ENCODE measurements around the gene GSK3B. TPM values are rescaled to one million over a fixed set of nuclear protein-coding genes. Genes with fewer than 3 reads are reported as not detected.

GSK3B gene
- total and polyA plus RNA-seq, 2 donors (not counting 1 experiment from before 2014, with no cell fraction given), result 37.3 to 44.8 TPM

- H3K36me3 ChIP-seq (ENCODE audit: control insufficient read depth, insufficient read depth, low read length), result peaks cover 3% of the 10 kb centered on the region
- no peaks in the 10 kb centered on the region for H3K79me2 ChIP-seq (ENCODE audit: control insufficient read depth, insufficient read depth, low read length)
- H2AFZ ChIP-seq (ENCODE audit: low read length), result no peak overlapping the region
- H3K9me3 ChIP-seq (ENCODE audit: control insufficient read depth, insufficient read depth, low read depth, low read length), result no peaks in the 10 kb centered on the region
- no peak overlapping the region for H3K4me3 ChIP-seq (replicated peaks in 1 of 4; ENCODE audit: control extremely low read depth in 1 of 4, insufficient read depth in 1 of 4, low read depth in 3 of 4, low read length in 4 of 4)
- H3K4me2 ChIP-seq (ENCODE audit: extremely low read depth, insufficient read depth, low read length), result no peak overlapping the region
- H3K4me1 ChIP-seq (ENCODE audit: control insufficient read depth, extremely low read depth, insufficient read depth, low read length), result no peaks in the 10 kb centered on the region
- no peak for TF ChIP-seq CTCF (conservative IDR thresholded peaks at IDR 0.05 in 1 of 2, IDR thresholded peaks at IDR 0.05 in 1 of 2; ENCODE audit: low read depth in 1 of 2, low read length in 2 of 2)
- TF ChIP-seq EZH2 (IDR thresholded peaks at IDR 0.05; ENCODE audit: low read length, missing control alignments), result no peak
- no peaks in the 10 kb centered on the region for H4K20me1 ChIP-seq (ENCODE audit: control insufficient read depth, extremely low read depth, insufficient read depth, low read length)
- H3K27me3 ChIP-seq (ENCODE audit: control insufficient read depth, insufficient read depth, low read length), result no peaks in the 10 kb centered on the region
- DNase-seq (ENCODE audit: low read depth in 2 of 2), result no peak
- H3K9ac ChIP-seq (ENCODE audit: insufficient read depth, low read length), result no peak overlapping the region
- H3K27ac ChIP-seq (ENCODE audit: insufficient read depth, low read length), result no peak overlapping the region
Observed at GRCh38 chr3:119862616-119863015, 231.6 kb downstream of the GSK3B start.

- Histone ChIP-seq H3K4me1 (ENCODE audit: control insufficient read depth, extremely low read depth, insufficient read depth, low read length) (no peaks in the 10 kb centered on the region), H3K9me3 (ENCODE audit: control insufficient read depth, insufficient read depth, low read depth, low read length) (no peaks in the 10 kb centered on the region), H3K4me2 (ENCODE audit: extremely low read depth, insufficient read depth, low read length) (no peak overlapping the region), H2AFZ (ENCODE audit: low read length) (no peak overlapping the region), H3K27me3 (ENCODE audit: control insufficient read depth, insufficient read depth, low read length) (no peaks in the 10 kb centered on the region), H3K27ac (ENCODE audit: insufficient read depth, low read length) (no peak overlapping the region), H4K20me1 (ENCODE audit: control insufficient read depth, extremely low read depth, insufficient read depth, low read length) (no peaks in the 10 kb centered on the region), H3K4me3 (replicated peaks in 1 of 4; ENCODE audit: control extremely low read depth in 1 of 4, insufficient read depth in 1 of 4, low read depth in 3 of 4, low read length in 4 of 4) (no peak overlapping the region), H3K36me3 (ENCODE audit: control insufficient read depth, insufficient read depth, low read length) (peaks cover 3% of the 10 kb centered on the region), H3K9ac (ENCODE audit: insufficient read depth, low read length) (no peak overlapping the region), H3K79me2 (ENCODE audit: control insufficient read depth, insufficient read depth, low read length) (no peaks in the 10 kb centered on the region)
- TF ChIP-seq CTCF (conservative IDR thresholded peaks at IDR 0.05 in 1 of 2, IDR thresholded peaks at IDR 0.05 in 1 of 2; ENCODE audit: low read depth in 1 of 2, low read length in 2 of 2) (no peak), EZH2 (IDR thresholded peaks at IDR 0.05; ENCODE audit: low read length, missing control alignments) (no peak)
- DNase-seq (ENCODE audit: low read depth in 2 of 2), result peak in 1 of 2 donors; percentile 43
Observed at GRCh38 chr3:119861681-119862080, 232.6 kb downstream of the GSK3B start.

GRCh38 chr3:119859728-119860127 is 234.5 kb downstream of the GSK3B start:
- no peaks in the 10 kb centered on the region for H3K79me2 ChIP-seq (ENCODE audit: control insufficient read depth, insufficient read depth, low read length)

More at GRCh38 chr3:119859728-119860127, 234.5 kb downstream of the GSK3B start:
- Histone ChIP-seq H4K20me1 (ENCODE audit: control insufficient read depth, extremely low read depth, insufficient read depth, low read length) (no peaks in the 10 kb centered on the region), H3K9me3 (ENCODE audit: control insufficient read depth, insufficient read depth, low read depth, low read length) (no peaks in the 10 kb centered on the region), H3K36me3 (ENCODE audit: control insufficient read depth, insufficient read depth, low read length) (peaks cover 3% of the 10 kb centered on the region), H3K27me3 (ENCODE audit: control insufficient read depth, insufficient read depth, low read length) (no peaks in the 10 kb centered on the region), H3K9ac (ENCODE audit: insufficient read depth, low read length) (no peak overlapping the region), H2AFZ (ENCODE audit: low read length) (no peak overlapping the region), H3K4me2 (ENCODE audit: extremely low read depth, insufficient read depth, low read length) (no peak overlapping the region), H3K4me1 (ENCODE audit: control insufficient read depth, extremely low read depth, insufficient read depth, low read length) (no peaks in the 10 kb centered on the region), H3K27ac (ENCODE audit: insufficient read depth, low read length) (no peak overlapping the region), H3K4me3 (replicated peaks in 1 of 4; ENCODE audit: control extremely low read depth in 1 of 4, insufficient read depth in 1 of 4, low read depth in 3 of 4, low read length in 4 of 4) (no peak overlapping the region)
- TF ChIP-seq EZH2 (IDR thresholded peaks at IDR 0.05; ENCODE audit: low read length, missing control alignments) (no peak), CTCF (conservative IDR thresholded peaks at IDR 0.05 in 1 of 2, IDR thresholded peaks at IDR 0.05 in 1 of 2; ENCODE audit: low read depth in 1 of 2, low read length in 2 of 2) (no peak)
- no peak for DNase-seq (ENCODE audit: low read depth in 2 of 2)

Data from fibroblast of lung (primary cell).